ENCODE results near the gene OVOL1. TPM values are rescaled to one million over a fixed set of nuclear protein-coding genes. Genes with fewer than 3 reads are reported as not detected.
"Not testable (repeated sequence)": the region's sequence is repeated elsewhere in the genome, so short reads cannot be mapped to it uniquely, and the experiment has no call there.

The OVOL1 gene
- 1.4 TPM for total RNA-seq (ENCODE audit: insufficient read depth, low replicate concordance)

GRCh38 chr11:65786786-65787636 lies at the start of gene OVOL1:
OVOL1 (plus strand) TSS chr11:65787063; CDS start chr11:65787374, 311 bp downstream.
- peak; percentile 26 for DNase-seq (ENCODE audit: low spot score)

DNA sequence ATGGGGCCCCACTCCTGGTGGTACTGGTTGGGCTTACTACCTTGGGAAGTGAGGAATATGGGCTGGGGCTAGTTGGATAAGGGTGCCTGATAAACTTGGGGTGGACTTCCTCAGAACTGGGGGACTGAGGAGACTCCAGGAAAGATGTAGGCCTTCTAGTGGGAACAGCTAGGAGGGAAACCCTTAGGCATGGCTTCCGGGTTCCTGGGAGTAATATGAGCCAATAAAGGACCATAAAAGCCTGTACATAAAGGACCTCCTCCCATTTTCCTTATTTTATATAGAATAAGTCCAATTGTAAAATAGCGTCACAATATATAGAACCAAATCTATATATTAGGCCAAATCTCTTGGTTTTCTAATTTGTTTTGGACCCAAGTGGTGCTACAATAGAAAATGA lies 47.8 kb upstream of the OVOL1 start:
- no peak for DNase-seq (ENCODE audit: low spot score)

DNA sequence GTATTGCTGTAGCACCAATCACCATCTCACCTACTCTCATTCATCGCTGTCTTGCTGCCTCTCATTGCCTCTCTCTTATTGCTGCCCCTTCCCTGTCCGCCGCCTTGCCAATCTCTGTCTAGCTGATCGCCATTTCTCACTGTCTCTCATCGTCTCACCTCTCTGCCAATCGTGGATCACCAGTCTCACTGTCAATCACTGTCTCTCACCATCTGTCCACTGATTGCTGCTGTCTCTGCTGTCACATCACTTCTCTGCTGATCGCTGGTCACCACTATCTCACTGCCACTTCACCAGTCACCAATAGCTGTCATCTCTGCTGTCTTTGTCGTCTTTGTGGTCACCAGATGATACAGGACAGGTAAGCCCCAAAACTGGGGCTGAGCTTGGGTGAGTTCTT lies 45.7 kb upstream of the OVOL1 start:
- no peak for DNase-seq (ENCODE audit: low spot score)

DNA sequence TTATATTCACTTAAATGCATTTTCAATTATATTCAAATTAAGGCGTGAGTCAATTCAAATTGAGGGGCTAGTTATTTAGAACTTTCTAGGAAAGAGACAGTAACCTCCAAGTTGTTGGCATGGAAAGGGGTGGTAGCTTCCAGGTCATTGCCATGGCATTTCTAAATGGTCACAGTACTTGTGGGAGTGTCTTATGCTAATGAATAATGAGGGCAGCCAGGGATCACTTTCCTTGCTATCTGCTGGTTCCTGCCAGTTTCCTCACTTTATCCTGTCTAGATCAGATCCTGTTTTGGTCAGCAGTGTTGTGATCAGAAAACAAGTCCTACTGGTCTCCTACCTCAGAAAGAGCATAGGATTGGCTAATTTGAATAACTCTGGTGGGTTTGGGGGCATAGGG lies 44.5 kb upstream of the OVOL1 start:
- no peak for DNase-seq (ENCODE audit: low spot score)

DNA sequence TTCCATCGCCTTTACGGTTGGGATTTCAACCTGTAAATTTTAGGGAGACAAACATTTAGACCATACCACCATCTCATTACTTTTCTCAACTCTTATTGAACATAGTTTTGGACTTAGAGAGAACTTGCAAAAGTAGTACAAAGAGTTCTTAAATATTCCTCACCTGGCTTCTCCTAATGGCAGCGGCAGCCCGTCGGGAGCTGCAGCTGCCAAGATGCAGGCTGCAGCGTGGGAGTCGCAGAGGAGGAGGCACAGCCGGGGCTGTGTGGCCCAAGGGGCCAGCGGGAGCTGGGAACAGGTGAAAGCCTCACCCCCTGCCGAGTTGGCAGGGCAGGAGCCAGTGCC lies 43.2 kb upstream of the OVOL1 start:
- no peak for DNase-seq (ENCODE audit: low spot score)

DNA sequence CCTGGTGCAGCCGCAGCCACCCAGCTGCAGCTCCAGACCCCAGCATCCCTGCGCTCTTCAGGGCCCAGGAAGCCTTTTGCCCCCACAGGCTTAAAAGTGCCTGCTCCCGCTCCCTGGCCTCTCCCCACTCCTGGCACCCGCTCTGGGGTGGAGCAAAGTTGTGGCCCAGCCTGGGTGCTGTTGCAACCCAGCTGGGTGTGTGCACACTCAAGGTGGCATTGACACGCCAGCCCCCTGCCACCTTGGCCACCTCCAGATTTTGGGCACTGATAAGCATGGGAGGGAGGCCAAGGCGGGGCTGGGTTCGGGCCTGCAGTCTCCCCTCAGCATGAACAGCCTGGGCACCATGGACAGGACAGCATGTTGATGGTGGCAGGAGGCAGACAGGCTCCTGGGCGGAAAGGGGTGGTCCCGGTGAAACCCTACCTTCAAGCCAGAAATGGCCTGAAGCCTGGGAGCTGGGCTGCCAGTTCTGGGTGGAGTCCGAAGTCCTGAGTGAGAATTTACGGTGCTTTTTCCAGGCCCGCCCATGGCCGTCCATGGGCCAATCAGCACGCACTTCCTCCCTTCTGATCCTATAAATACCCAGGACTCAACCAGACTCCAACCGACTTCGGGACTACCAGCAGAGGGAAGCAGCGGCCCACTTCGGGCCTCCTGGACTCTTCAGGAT lies 42.7 kb upstream of the OVOL1 start:
- DNase-seq (ENCODE audit: low spot score), result no peak

- DNase-seq (ENCODE audit: low spot score), result no peak
These were observed 42.2 kb upstream of the OVOL1 start for GRCh38 chr11:65744699-65745042.

GRCh38 chr11:65745049-65745448 lies 41.8 kb upstream of the OVOL1 start:
- no peak for DNase-seq (ENCODE audit: low spot score)

DNA sequence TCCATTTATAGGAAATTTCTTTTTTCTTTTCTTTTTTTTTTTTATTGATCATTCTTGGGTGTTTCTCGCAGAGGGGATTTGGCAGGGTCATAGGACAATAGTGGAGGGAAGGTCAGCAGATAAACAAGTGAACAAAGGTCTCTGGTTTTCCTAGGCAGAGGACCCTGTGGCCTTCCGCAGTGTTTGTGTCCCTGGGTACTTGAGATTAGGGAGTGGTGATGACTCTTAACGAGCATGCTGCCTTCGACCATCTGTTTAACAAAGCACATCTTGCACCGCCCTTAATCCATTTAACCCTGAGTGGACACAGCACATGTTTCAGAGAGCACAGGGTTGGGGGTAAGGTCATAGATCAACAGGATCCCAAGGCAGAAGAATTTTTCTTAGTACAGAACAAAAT lies 24.7 kb upstream of the OVOL1 start:
- DNase-seq (ENCODE audit: low spot score), result not testable (repeated sequence)

DNA sequence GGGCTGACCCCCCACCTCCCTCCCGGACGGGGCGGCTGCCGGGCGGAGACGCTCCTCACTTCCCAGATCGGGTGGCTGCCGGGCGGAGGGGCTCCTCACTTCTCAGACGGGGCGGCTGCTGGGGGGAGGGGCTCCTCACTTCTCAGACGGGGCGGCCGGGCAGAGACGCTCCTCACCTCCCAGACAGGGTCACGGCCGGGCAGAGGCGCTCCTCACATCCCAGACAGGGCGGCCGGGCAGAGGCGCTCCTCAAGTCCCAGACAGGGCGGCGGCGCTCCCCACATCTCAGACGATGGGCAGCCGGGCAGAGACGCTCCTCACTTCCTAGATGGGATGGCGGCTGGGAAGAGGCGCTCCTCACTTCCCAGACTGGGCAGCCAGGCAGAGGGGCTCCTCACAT lies 24.0 kb upstream of the OVOL1 start:
- DNase-seq (ENCODE audit: low spot score), result not testable (repeated sequence)

GRCh38 chr11:65764434-65764833 lies 22.4 kb upstream of the OVOL1 start:
- no peak for DNase-seq (ENCODE audit: low spot score)

GRCh38 chr11:65766535-65766934 lies 20.3 kb upstream of the OVOL1 start:
- DNase-seq (ENCODE audit: low spot score), result no peak

GRCh38 chr11:65767406-65767805 lies 19.5 kb upstream of the OVOL1 start:
- DNase-seq (ENCODE audit: low spot score), result no peak

DNA sequence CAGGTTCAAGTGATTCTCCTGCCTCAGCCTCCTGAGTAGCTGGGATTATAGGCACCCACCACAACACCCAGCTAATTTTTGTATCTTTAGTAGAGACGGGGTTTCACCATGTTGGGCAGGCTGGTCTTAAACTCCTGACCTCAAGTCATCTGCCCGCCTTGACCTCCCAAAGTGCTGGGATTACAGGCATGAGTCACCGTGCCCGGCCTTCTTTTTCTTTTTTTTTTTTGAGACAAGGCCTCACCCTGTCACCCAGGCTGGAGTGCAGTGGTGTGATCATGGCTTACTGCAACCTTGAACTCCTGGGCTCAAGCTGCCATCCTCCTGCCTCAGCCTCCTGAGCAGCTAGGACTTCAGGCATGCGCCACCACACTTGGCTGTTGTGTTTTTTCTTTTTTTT lies 19.1 kb upstream of the OVOL1 start:
- not testable (repeated sequence) for DNase-seq (ENCODE audit: low spot score)

- no peak for DNase-seq (ENCODE audit: low spot score)
These were observed 15.8 kb upstream of the OVOL1 start for GRCh38 chr11:65770951-65771567.

DNA sequence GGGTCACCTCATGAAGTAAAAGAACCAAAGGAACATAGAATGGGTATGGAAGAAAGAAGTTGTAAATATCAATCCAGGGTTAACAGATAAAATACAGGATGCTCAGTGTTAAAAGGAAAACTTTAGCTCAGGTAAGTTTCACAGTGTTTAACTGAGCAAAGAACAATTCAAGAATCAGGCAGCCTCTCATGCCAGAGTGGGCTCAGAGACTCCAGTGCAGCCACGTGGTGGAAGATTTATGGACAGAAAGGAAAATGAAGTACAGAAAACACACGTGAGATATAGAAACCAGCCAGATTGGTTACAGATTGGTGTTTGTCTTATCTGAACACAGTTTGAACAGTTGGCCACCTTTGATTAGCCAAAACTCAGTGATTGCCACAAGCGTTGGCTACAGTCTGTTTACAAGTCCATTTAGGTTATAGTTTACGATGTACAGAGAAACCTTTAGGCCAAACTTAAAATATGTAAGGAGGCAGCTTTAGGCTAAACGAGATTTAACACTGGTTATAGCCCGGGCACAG lies 15.2 kb upstream of the OVOL1 start:
- no peak for DNase-seq (ENCODE audit: low spot score)

DNA sequence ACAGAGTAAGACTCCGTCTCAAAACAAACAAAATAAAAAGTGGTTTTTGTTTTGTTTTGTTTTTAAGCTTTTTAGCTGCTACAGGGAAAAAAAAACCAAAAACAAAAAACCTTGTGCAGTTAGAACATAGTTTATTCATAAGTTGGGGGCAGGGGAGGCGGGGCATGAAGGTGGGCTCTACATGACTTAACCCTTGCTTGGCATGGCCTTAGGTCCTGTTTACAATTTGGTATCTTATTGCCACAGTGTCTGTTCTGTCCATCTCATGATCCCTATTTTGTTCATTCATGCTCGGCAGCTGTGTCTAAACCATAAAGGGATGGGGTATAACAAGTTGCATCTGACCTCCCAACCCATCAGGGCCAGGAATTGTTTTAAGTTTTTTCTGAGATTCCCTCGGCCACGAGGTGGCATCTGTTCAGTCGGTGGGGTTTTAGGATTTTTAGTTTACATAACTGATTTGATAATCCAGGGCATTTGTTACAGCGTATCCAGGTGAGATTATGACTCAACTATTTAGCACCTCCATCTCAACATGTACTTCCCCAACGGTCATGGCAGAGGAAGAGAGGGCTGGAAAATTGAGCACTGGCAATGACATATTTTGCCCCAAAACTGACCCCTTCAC lies 13.0 kb upstream of the OVOL1 start:
- no peak for DNase-seq (ENCODE audit: low spot score)

GRCh38 chr11:65774525-65775306 lies 12.1 kb upstream of the OVOL1 start:
- DNase-seq (ENCODE audit: low spot score), result no peak

DNA sequence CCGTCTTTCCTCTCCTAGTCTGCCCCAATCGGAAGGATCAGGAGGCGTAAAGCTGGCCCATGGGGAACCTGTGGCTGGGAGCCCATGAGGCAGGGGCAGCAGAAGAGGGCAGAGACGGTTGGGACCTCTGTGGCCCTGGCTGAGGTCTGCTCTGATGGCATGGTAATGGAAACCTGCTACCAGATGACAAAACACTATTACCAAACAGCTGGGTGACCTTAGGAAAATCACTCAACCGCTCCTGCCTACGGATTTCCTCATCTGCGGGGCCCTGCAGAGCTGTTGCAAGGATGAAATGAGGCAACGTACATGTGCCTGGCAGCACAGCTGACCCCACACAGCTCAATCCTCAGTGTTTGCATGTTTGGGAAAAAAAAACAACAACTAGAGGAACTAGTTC lies 10.7 kb upstream of the OVOL1 start:
- DNase-seq (ENCODE audit: low spot score), result no peak

- no peak for DNase-seq (ENCODE audit: low spot score)
These were observed 10.1 kb upstream of the OVOL1 start for GRCh38 chr11:65776710-65777141.

- DNase-seq (ENCODE audit: low spot score), result no peak
These were observed 9.6 kb upstream of the OVOL1 start for GRCh38 chr11:65777241-65777640.

Measured in umbilical cord (tissue), 2 donors.